PFSK-1 (cell line): ENCODE measurements around the gene RSU1.

ENCODE experiments used
- FOXP2 ChIP-seq: optimal IDR thresholded peaks from 2 replicates; pipeline ENCODE3; 2011; ENCODE audit warnings: borderline replicate concordance, control low read depth, inconsistent platforms; ENCODE audit not compliant: insufficient read depth; ENCODE audit errors: extremely low read length, extremely low read depth
- POLR2AphosphoS5 ChIP-seq: IDR thresholded peaks from 2 replicates; pipeline ENCODE4 v1.6.1; 2012; ENCODE audit warnings: low read depth, mild to moderate bottlenecking, control low read depth, low read length, moderate library complexity
- REST ChIP-seq, 2 experiments: IDR thresholded peaks; 2 replicates each; pipeline versions ENCODE4 v1.6.1 to v1.8.0; 2011 to 2012; ENCODE audit warnings: low read depth in 2 of 2, low read length in 2 of 2, control low read depth in 1 of 2, inconsistent platforms in 1 of 2, mild to moderate bottlenecking in 1 of 2, moderate library complexity in 1 of 2; ENCODE audit not compliant: insufficient read depth in 1 of 2
- SIN3A ChIP-seq: IDR thresholded peaks from 2 replicates; pipeline ENCODE4 v1.6.1; 2012; ENCODE audit warnings: mild to moderate bottlenecking, low read length, moderate library complexity, borderline replicate concordance; ENCODE audit not compliant: insufficient read depth
- TAF1 ChIP-seq: IDR thresholded peaks from 2 replicates; pipeline ENCODE4 v1.6.1; 2012; ENCODE audit warnings: low read length, control low read depth, borderline replicate concordance; ENCODE audit not compliant: insufficient read depth

GRCh38 chr10:16756561-16757221, 60.5 kb downstream of the RSU1 start:
- TF ChIP-seq TAF1 = no peak
- no peak for TF ChIP-seq POLR2AphosphoS5
- TF ChIP-seq FOXP2 = no peak
- no peak for TF ChIP-seq REST (IDR thresholded peaks at IDR 0.05; ENCODE audit: insufficient read depth in 1 of 2, low read depth in 2 of 2, low read length in 2 of 2)
- TF ChIP-seq SIN3A = no peak
